Stomach (tissue), 9 donors: Measurements from ENCODE around the gene NDFIP2. TPM values are rescaled to one million over a fixed set of nuclear protein-coding genes. Genes with fewer than 3 reads are reported as not detected.

ENCODE experiments used
- DNase-seq, 2 donors: peaks; one replicate each; pipeline versions ENCODE4 v3.0.0 to v3.0.0-alpha.2; 2013 to 2019
- H3K27ac ChIP-seq, 5 donors: fragments of 200-600 bp in 4 of 5; sonication (generic) in 4 of 5; one replicate each; pipeline ENCODE4 v1.5.1; 2013 to 2019; ENCODE audit warnings: mild to moderate bottlenecking in 1 of 5, moderate library complexity in 1 of 5
- H3K27me3 ChIP-seq, 3 donors: fragments of 200-600 bp; sonication (generic); one replicate each; pipeline ENCODE4 v1.5.1; 2017 to 2019; ENCODE audit warnings: mixed run types in 1 of 3
- H3K36me3 ChIP-seq, 4 donors: fragments of 200-600 bp; sonication (generic); 1 replicate in 3 of 4; 2 replicates in 1 of 4; pipeline ENCODE4 v1.5.1; 2016 to 2019
- H3K4me1 ChIP-seq, 4 donors: fragments of 200-600 bp; sonication (generic); one replicate each; pipeline ENCODE4 v1.5.1; 2016 to 2019
- H3K4me3 ChIP-seq, 4 donors: fragments of 200-600 bp; sonication (generic) in 3 of 4; one replicate each; pipeline ENCODE4 v1.5.1; 2016 to 2019; ENCODE audit warnings: mild to moderate bottlenecking in 1 of 4
- H3K9me3 ChIP-seq, 4 donors: fragments of 200-600 bp; sonication (generic); one replicate each; pipeline ENCODE4 v1.5.1; 2016 to 2019
- CTCF ChIP-seq, 7 experiments: fragments of 450-650 bp in 4 of 7; fragments of 200-600 bp in 3 of 7; sonication (generic) in 3 of 7; IDR thresholded peaks; one replicate each; pipeline ENCODE4 v1.5.1; 2016 to 2019; ENCODE audit warnings: antibody characterized with exemption in 7 of 7, control low read depth in 2 of 7, mild to moderate bottlenecking in 1 of 7
- EP300 ChIP-seq: sonication (generic); formaldehyde crosslinking; IDR thresholded peaks from one replicate; pipeline ENCODE4 v1.6.1; 2017; ENCODE audit warnings: antibody characterized with exemption
- POLR2A ChIP-seq, 4 donors: fragments of 450-650 bp; IDR thresholded peaks; one replicate each; pipeline ENCODE4 v1.6.1; 2016; ENCODE audit warnings: antibody characterized with exemption in 4 of 4, control low read depth in 2 of 4, mild to moderate bottlenecking in 1 of 4, moderate library complexity in 1 of 4
- POLR2AphosphoS5 ChIP-seq, 3 donors: sonication (generic); formaldehyde crosslinking; IDR thresholded peaks; one replicate each; pipeline ENCODE4 v1.6.1; 2016; ENCODE audit warnings: antibody characterized with exemption in 3 of 3
- WGBS, 5 donors: extraction: QIAGEN DNeasy Blood & Tissue Kit in 3 of 5; methylation state at CpG; one replicate each; pipeline versions ENCODE4 v1.1.5 to v1.1.7; 2013 to 2018; 5-methylcytosine and 5-hydroxymethylcytosine counted together
- intact Hi-C: fragments of 100-400 bp; cut with DNase I; formaldehyde crosslinking; loops from one replicate; pipeline ENCODE4 v1.15.1; 2023; ENCODE audit warnings: low total_unique reads
- polyA plus RNA-seq, 3 donors: library from polyadenylated mRNA; stranded (reverse); fragments of 200-250 nt; gene quantifications; one replicate each; pipeline ENCODE4 v1.2.3, GENCODE V29; 2013
- total RNA-seq, 5 donors: library from RNA; depleted of rRNA; stranded (reverse); fragments of >200 nt; gene quantifications; one replicate each; pipeline versions ENCODE4 v1.1.0 to v1.2.3, GENCODE V29; 2014 to 2016
- donor health status: healthy with polysubstance abuse.
- donor health status: Bipolar disorder and iron deficiency.
- donor health status: healthy.

NDFIP2 gene
- total and polyA plus RNA-seq, 8 donors, result 2.9 to 56.5 (median 14.7) TPM

DNA sequence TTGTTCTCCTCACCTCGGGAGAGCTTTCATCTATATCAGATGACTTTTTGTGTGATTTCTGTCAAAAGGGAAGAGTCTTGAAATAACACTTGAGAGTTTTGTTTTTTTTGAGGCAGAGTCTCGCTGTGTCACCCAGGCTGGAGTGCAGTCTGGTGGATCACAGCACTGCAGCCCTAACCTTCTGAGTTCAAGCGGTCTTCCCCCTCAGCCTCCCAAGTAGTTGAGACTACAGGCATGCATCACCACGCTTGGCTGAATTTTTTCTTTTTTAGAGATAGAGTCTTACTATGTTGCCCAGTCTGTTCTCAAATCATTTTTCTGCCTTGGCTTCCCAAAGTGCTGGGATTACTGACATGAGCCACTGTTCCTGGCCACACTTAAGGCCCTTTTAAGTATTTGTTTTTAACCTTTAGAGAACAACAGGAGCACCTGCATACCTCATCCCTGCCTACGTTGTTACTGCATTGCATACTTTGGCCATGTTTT lies 11.4 kb downstream of the NDFIP2 start:
- Histone ChIP-seq H3K9me3 (no peaks in the 10 kb centered on the region), H3K27ac (peak overlapping the region in 1 of 5 donors; percentile 3), H3K4me1 (peaks cover 5 to 51% (median 29%) of the 10 kb centered on the region in 4 donors), H3K4me3 (no peak overlapping the region), H3K36me3 (no peaks in the 10 kb centered on the region), H3K27me3 (no peaks in the 10 kb centered on the region)
- DNase-seq, result no peak
- 63 to 71% (median 70%) methylated on average over 5 of the region's 5 CpGs for WGBS, 5 donors
- no peak for TF ChIP-seq POLR2AphosphoS5 (IDR thresholded peaks at IDR 0.05)
- no peak for TF ChIP-seq CTCF (IDR thresholded peaks at IDR 0.05)
- no peak for TF ChIP-seq POLR2A (IDR thresholded peaks at IDR 0.05)
- TF ChIP-seq EP300, result no peak
- intact Hi-C loops, result no loop called here

- Histone ChIP-seq H3K27ac (no peak overlapping the region), H3K27me3 (no peaks in the 10 kb centered on the region), H3K9me3 (no peaks in the 10 kb centered on the region), H3K36me3 (no peaks in the 10 kb centered on the region), H3K4me1 (peaks cover 5 to 51% (median 29%) of the 10 kb centered on the region in 4 donors), H3K4me3 (no peak overlapping the region)
- DNase-seq, result no peak
- intact Hi-C loops, result no loop called here
- no peak for TF ChIP-seq CTCF (IDR thresholded peaks at IDR 0.05)
- TF ChIP-seq POLR2A (IDR thresholded peaks at IDR 0.05), result no peak
- no peak for TF ChIP-seq POLR2AphosphoS5 (IDR thresholded peaks at IDR 0.05)
- no peak for TF ChIP-seq EP300
- WGBS, 5 donors, result 79 to 95% (median 90%) methylated on average over 2 of the region's 2 CpGs
Observed at GRCh38 chr13:79492918-79493594, 12.1 kb downstream of the NDFIP2 start.

DNA sequence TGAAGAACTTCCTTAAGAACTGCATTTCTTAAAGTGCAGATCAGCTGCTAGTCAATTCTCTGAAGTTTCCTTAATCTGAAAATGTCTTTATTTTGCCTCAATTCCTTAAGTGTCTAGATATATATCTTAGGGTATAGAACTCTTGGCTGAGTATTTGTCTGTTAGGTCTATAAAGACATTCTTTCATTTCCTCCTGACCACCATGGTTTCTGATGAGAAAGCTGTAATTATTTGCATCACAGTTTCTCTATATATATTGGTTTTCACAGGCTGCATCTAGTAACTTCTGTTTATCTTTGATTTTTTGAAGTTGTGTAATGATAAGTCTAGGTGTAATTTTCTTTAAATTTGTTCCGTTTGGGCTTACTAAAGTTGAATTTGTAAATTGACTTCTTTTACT lies 15.2 kb downstream of the NDFIP2 start:
- no peak overlapping the region for H3K4me3 ChIP-seq
- no peak overlapping the region for H3K27ac ChIP-seq
- peaks cover 5 to 39% (median 13%) of the 10 kb centered on the region in 4 donors for H3K4me1 ChIP-seq
- H3K36me3 ChIP-seq, result no peaks in the 10 kb centered on the region
- 76 to 82% (median 79%) methylated on average over 1 of the region's 1 CpG for WGBS, 5 donors
- intact Hi-C loops, result no loop called here
- H3K9me3 ChIP-seq, result no peaks in the 10 kb centered on the region
- TF ChIP-seq EP300 (no peak), CTCF (IDR thresholded peaks at IDR 0.05) (no peak), POLR2A (IDR thresholded peaks at IDR 0.05) (no peak), POLR2AphosphoS5 (IDR thresholded peaks at IDR 0.05) (no peak)
- DNase-seq, result no peak
- H3K27me3 ChIP-seq, result no peaks in the 10 kb centered on the region

- no peaks in the 10 kb centered on the region for H3K36me3 ChIP-seq
- no peaks in the 10 kb centered on the region for H3K9me3 ChIP-seq
- no peak overlapping the region for H3K27ac ChIP-seq
- no peak overlapping the region for H3K4me3 ChIP-seq
- TF ChIP-seq POLR2AphosphoS5 (IDR thresholded peaks at IDR 0.05) (no peak), EP300 (no peak), POLR2A (IDR thresholded peaks at IDR 0.05) (no peak), CTCF (IDR thresholded peaks at IDR 0.05) (no peak)
- DNase-seq, result no peak
- no peaks in the 10 kb centered on the region for H3K27me3 ChIP-seq
- peaks cover 5 to 30% (median 9%) of the 10 kb centered on the region in 4 donors for H3K4me1 ChIP-seq
- intact Hi-C loops, result no loop called here
- WGBS, 5 donors, result 72 to 91% (median 85%) methylated on average over 1 of the region's 1 CpG
Observed at GRCh38 chr13:79497064-79497463, 16.1 kb downstream of the NDFIP2 start.
